Activated CD8-positive, alpha-beta memory T cell treated with anti-CD3 and anti-CD28 coated beads for 1 hour (primary cell): ENCODE results near the gene CD300LG.
"Not testable (repeated sequence)": the region's sequence is repeated elsewhere in the genome, so short reads cannot be mapped to it uniquely, and the experiment has no call there.

Source experiments
- DNase-seq, 2 donors: peaks; one replicate each; pipeline ENCODE4 v3.0.0-alpha.2; 2020; ENCODE audit warnings: low read depth in 1 of 2; ENCODE audit errors: extremely low read depth in 1 of 2

CD300LG gene

GRCh38 chr17:43823350-43824084, 23.5 kb upstream of the CD300LG start:
- no peak for DNase-seq

- no peak for DNase-seq
Observed at GRCh38 chr17:43825567-43825966, 21.4 kb upstream of the CD300LG start.

GRCh38 chr17:43826206-43826605, 20.8 kb upstream of the CD300LG start:
- no peak for DNase-seq

DNA sequence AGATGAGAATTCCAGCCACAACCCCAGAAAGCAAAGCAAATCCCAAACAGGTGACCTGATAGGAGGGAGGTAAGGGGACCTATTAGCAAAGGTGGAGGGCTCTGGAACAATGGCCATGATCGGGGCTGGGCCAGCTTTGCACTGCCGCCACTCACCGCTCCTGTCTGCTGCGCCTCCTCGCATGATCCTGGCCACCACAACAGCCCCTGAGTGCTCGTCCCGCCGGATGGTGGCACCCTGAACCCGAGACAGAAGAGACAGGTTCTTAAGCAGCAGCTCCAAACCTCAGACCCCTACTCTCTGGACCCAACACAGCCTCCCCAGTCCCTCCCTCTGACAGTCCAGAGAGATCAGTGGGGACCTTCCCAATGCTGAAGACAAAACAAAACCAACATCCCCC, 19.4 kb upstream of the CD300LG start:
- DNase-seq: no peak

DNA sequence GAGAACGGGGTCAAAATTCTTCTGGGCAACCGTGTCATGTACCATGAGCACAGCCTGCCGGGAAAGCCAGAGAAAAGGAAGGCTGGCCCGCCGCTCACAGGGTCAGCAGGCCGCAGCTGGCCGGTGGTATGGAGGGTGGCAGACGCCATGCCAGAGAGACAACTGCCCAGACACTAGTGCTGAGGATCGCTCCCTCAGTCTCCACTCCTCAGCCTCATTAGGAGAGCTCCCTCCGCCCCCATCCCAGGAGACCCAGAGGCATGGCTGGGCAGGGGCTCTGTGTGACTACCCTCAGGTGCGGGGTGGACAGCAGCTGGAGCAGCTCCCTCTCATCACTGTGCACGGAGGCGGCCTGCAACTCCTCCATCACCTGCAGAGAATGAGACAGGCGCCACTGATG, 17.2 kb upstream of the CD300LG start:
- DNase-seq: no peak

- DNase-seq: no peak
Observed at GRCh38 chr17:43830510-43831140, 16.4 kb upstream of the CD300LG start.

GRCh38 chr17:43831633-43832032, 15.3 kb upstream of the CD300LG start:
- no peak for DNase-seq

DNA sequence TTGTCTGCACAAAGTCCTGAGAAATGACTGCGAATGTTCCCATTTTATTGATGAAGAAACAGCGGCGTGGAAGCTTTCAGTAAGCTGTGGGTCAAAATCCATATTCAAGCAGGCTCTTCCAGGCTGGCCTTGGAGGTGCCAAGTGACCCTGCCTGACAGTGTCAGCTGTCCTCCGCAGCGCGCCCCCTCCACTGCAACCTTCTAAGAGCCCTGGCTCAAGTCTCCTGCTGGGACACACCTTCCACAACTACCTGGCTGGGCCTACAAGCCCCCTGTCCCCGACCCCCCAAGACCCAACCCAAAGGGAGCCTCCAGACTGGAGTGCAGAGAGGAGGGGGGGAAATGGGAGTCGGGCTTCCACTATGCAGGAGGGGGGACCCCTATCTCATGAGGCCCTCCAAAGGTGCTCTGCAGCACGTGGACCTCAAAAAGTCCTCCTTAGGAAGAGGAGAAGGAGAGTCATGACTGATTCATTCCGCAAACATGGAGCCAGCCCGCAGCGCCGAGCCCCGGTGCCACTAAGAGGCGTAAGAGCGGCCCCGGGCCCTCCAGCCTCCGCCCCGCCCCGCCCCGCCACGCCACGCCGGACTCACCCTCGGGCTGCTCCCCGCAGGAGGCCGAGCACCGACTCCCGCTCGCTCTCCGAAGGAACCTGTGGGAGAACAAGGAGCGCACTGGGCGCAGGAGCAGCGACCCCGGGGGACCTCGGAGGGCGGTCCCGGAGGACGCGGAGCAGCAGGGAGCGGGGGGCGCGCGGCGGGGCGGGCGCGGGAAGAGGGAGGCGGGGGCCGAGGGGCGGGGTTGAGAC, 14.6 kb upstream of the CD300LG start:
- DNase-seq: no peak

DNA sequence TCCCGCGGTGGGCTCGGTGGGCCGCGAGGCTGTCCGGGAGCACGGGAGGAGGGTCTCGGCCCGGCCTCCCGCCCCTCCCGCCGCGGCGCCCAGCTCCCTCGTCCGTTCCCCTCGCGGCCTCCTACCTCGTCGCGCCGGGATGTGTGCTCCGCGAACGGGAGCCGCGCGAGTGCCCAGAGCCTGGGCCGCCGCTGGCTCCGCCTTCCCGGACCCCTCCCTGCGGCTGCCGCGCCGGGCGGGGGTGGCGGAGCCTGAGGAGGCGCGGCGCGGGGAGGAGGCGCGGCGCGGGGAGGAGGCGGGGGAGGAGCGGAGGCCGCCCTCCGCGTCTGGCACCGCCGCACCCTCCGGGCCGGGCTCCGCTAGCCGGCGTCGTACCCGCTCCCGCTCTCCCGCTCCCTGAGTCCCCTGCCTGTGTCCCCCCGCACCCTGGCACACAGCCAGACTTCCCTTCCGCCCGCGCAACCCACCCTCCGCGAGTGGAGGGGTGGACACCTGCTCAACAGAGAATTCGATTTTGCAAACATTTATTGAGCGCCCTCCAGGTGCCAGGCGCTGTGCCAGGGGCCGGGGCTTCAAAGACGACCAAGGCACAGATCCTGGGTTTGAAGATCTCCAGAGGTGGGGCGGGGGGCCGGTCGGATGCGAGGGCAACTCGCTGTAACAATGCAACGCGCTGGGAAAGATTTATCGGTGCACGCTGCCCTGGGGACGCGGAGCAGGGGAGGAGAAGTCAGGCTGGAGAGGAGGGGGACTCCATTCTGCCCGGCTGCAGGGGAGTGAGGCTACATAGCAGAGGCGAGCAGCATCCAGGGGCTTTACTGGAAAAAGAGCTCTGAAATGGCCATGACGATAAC, 13.8 kb upstream of the CD300LG start, which contains the start of gene MPP3:
Gene MPP3, minus strand, starts transcription at position 171 of the 854 bp plus-strand sequence. CDS start 1,240 bp downstream, outside the sequence.
- DNase-seq: peak; percentile 8 to 32

DNA sequence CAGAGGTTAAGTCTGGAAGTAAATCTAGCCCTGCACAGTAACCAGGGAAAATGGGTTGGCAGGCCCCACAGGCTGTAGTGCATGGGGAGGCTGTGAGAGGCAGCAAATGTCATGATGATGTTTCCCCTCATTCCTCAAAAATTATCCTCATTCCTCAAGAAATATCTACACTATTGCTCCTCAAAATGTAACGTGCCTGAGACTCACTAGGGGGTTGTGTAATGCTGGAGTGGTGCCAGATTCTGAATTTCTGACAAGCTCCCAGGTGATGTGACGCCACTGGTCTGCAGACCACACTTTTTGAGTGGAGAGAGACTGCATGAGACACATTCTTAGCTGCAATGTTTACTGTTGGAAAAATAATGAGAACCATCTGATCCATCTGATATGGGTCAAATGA, 12.9 kb upstream of the CD300LG start:
- DNase-seq: no peak

DNA sequence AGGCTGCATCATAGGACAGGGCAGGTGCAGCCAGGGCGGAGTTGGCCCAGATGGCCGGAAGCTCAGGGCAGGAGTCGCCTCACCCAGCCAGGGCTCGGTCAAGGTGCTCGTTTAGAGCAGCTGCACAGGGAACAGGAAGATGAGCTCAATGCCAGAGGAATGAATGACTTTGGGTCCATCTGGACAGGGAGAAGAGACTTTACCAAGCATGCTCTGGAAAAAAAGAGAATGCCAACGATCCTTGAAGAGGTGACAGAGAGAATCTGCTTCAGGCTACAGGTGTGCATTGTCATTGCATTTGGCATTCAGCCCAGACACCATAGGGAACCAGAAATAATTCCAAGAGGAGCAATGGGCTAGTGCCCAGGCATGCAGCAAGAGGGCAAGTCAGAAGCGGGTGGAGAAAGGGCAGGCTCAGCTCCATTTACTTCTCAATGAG, 7.3 kb upstream of the CD300LG start:
- DNase-seq: no peak

- DNase-seq: no peak
Observed at GRCh38 chr17:43840814-43841213, 6.2 kb upstream of the CD300LG start.

GRCh38 chr17:43841282-43841681, 5.7 kb upstream of the CD300LG start:
- DNase-seq: no peak

- DNase-seq: not testable (repeated sequence)
Observed at GRCh38 chr17:43842091-43842974, 4.6 kb upstream of the CD300LG start.

- DNase-seq: no peak
Observed at GRCh38 chr17:43842975-43843325, 4.0 kb upstream of the CD300LG start.

GRCh38 chr17:43844241-43844640, 2.7 kb upstream of the CD300LG start:
- no peak for DNase-seq

GRCh38 chr17:43845766-43846165, 1.2 kb upstream of the CD300LG start:
- DNase-seq: no peak

GRCh38 chr17:43846221-43846712, 709 bp upstream of the CD300LG start:
- DNase-seq: peak; percentile 15 to 66

- DNase-seq: no peak
Observed at GRCh38 chr17:43848601-43849000, 1.6 kb downstream of the CD300LG start.

DNA sequence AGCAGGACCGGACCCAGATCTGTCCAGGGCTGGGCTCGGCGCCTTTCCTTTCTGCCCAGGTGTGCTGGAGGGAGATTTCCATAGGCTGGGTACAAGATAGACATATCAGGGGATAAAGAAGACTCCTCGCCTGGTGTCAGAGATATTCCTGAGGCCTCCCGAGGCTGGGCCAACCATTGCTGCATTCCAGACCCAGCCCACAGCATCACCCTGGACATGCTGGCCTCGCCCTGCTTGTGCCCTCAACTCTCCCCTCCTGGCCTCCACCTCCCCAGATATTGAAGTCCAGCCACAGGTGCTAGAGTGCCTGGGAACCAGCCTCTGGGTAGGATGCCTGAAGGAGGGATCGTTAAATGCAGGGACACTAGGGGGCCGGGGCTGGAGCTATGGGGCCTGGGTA, 2.1 kb downstream of the CD300LG start:
- DNase-seq: no peak
